HCT116 (cell line): ENCODE results near the gene ANKRD63.

ENCODE experiments used
- CTCF ChIP-seq, 3 experiments: fragments of 200-600 bp in 1 of 3; sonication (generic) in 1 of 3; IDR thresholded peaks in 2 of 3; conservative IDR thresholded peaks in 1 of 3; 2 replicates each; pipeline ENCODE4 v1.5.1; 2012 to 2017; ENCODE audit warnings: low read depth in 2 of 3, low read length in 2 of 3, antibody characterized with exemption in 1 of 3, borderline replicate concordance in 1 of 3, control low read depth in 1 of 3, mild to moderate bottlenecking in 1 of 3, mixed read lengths in 1 of 3, mixed run types in 1 of 3, moderate library complexity in 1 of 3; ENCODE audit not compliant: insufficient read depth in 1 of 3
- EGR1 ChIP-seq: IDR thresholded peaks from 2 replicates; pipeline ENCODE4 v1.6.1; 2012; ENCODE audit warnings: low read depth
- POLR2A ChIP-seq: IDR thresholded peaks from 2 replicates; pipeline ENCODE4 v1.7.0; 2011; ENCODE audit warnings: borderline replicate concordance; ENCODE audit not compliant: insufficient read depth, insufficient read length; ENCODE audit errors: extremely low read depth
- RAD21 ChIP-seq: IDR thresholded peaks from 2 replicates; pipeline ENCODE4 v1.6.1; 2012; ENCODE audit warnings: low read depth, mild to moderate bottlenecking
- SIN3A ChIP-seq: IDR thresholded peaks from 2 replicates; pipeline ENCODE4 v1.6.1; 2012; ENCODE audit warnings: low read depth
- ZNF274 ChIP-seq: fragments of 200-500 bp; sonication (Bioruptor generic); IDR thresholded peaks from 2 replicates; pipeline ENCODE4 v1.6.1; 2014; ENCODE audit warnings: mild to moderate bottlenecking, low read depth, low read length, inconsistent platforms

DNA sequence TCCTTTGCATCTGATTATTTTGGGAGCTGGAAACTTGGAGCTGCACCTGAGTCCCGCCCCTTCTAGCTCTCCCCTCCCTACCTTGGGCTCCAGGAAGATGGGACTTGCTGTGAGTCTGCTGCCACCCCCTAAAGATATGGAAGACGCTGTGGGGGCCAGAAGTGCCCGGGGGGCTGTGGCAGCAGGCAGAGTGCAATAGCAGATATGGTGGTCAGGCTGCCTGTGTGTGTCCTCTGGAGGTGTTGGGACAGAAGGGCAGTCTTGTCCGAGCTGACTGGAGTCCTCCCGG, 43.5 kb downstream of the ANKRD63 start:
- no peak for TF ChIP-seq SIN3A
- no peak for TF ChIP-seq CTCF (IDR thresholded peaks at IDR 0.05 in 2 of 3, conservative IDR thresholded peaks at IDR 0.05 in 1 of 3; ENCODE audit: borderline replicate concordance in 1 of 3, insufficient read depth in 1 of 3, low read depth in 2 of 3, low read length in 2 of 3)
- TF ChIP-seq RAD21, result no peak
- no peak for TF ChIP-seq POLR2A
- TF ChIP-seq EGR1, result no peak
- no peak for TF ChIP-seq ZNF274
